Activated effector memory CD4-positive, alpha-beta T cell treated with Interleukin-2 at 50 U/mL for 16 hours (primary cell): ENCODE data around the gene JAKMIP3.
"Not testable (repeated sequence)": the region's sequence is repeated elsewhere in the genome, so short reads cannot be mapped to it uniquely, and the experiment has no call there.

ENCODE experiments used
- DNase-seq: peaks from one replicate; pipeline ENCODE4 v3.0.0-alpha.2; 2020

The JAKMIP3 gene

GRCh38 chr10:132066812-132067211 is 1.1 kb downstream of the JAKMIP3 start:
- no peak for DNase-seq

GRCh38 chr10:132068431-132069121 is 2.8 kb downstream of the JAKMIP3 start:
- DNase-seq: no peak

GRCh38 chr10:132069122-132069848 is 3.5 kb downstream of the JAKMIP3 start:
- DNase-seq: no peak

GRCh38 chr10:132069849-132070182 is 4.1 kb downstream of the JAKMIP3 start:
- no peak for DNase-seq

- DNase-seq: no peak
Observed at GRCh38 chr10:132070724-132071123, 5.0 kb downstream of the JAKMIP3 start.

- DNase-seq: no peak
Observed at GRCh38 chr10:132071667-132072066, 5.9 kb downstream of the JAKMIP3 start.

GRCh38 chr10:132075909-132076577 is 10.3 kb downstream of the JAKMIP3 start:
- no peak for DNase-seq

GRCh38 chr10:132076578-132077081 is 10.9 kb downstream of the JAKMIP3 start:
- no peak for DNase-seq

GRCh38 chr10:132077091-132077490 is 11.3 kb downstream of the JAKMIP3 start:
- DNase-seq: no peak

- DNase-seq: no peak
Observed at GRCh38 chr10:132078746-132079345, 13.1 kb downstream of the JAKMIP3 start.

- DNase-seq: not testable (repeated sequence)
Observed at GRCh38 chr10:132084384-132084783, 18.6 kb downstream of the JAKMIP3 start.

- not testable (repeated sequence) for DNase-seq
Observed at GRCh38 chr10:132093236-132093635, 27.5 kb downstream of the JAKMIP3 start.

- DNase-seq: no peak
Observed at GRCh38 chr10:132094581-132095234, 29.0 kb downstream of the JAKMIP3 start.

GRCh38 chr10:132095403-132096113 is 29.8 kb downstream of the JAKMIP3 start:
- no peak for DNase-seq

- DNase-seq: no peak
Observed at GRCh38 chr10:132096223-132096622, 30.5 kb downstream of the JAKMIP3 start.

GRCh38 chr10:132096863-132097478 is 31.2 kb downstream of the JAKMIP3 start:
- no peak for DNase-seq

- no peak for DNase-seq
Observed at GRCh38 chr10:132097609-132098377, 32.0 kb downstream of the JAKMIP3 start.

GRCh38 chr10:132098539-132099388 is 33.0 kb downstream of the JAKMIP3 start:
- DNase-seq: no peak

GRCh38 chr10:132099389-132100090 is 33.8 kb downstream of the JAKMIP3 start:
- no peak for DNase-seq
